Measurements from ENCODE around the gene MON2. TPM values are rescaled to one million over a fixed set of nuclear protein-coding genes. Genes with fewer than 3 reads are reported as not detected.
A peak's percentile ranks its signal among the peaks of the same experiment; 100 is the strongest.

The MON2 gene
- total and polyA plus RNA-seq, 2 of the 13 experiments (the other 11 are each of a cell fraction or from before 2014, with no cell fraction given), result 10.5 to 24.8 TPM

DNA sequence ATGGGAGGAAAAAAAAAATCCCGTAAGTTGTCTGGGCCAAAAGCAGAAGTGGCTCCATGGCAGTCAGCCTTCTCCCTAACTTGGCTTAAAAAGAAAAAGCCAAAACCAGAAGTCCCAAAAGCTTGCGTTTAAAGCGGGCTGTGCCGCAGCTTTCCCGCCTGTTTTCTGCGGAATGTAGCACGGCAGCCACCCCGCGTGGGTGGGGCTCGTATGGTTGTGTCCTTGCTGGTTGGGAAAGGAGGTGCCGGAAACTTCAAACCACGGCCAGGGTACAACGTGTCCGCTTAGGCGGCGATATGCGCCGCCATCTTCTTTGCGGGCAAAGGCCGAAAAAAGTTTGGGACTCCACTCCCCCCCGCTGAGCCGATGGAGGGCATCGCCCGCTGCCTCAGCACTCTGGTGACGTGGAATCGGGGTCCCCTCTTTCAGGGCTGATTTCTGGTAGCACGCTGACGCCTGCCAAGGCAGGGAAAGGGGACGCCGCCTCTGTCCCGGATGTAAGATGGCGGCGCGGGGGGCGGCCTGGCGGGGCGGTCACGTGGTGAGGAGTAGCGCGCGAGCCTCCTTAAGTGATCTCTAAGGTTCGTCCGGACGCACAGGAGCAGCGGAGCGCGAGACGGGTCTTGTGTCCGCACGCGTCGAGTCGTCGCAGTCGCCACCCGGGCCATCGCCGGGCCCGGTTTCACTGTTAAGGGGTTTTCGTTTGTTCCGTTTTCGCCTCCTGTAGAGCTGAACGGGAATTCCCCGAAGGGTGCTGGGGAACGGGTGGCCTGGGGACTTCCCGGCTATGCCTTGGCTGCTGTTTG lies 135.8 kb downstream of the MON2 start (continued):
- TF ChIP-seq, protein P1, sequence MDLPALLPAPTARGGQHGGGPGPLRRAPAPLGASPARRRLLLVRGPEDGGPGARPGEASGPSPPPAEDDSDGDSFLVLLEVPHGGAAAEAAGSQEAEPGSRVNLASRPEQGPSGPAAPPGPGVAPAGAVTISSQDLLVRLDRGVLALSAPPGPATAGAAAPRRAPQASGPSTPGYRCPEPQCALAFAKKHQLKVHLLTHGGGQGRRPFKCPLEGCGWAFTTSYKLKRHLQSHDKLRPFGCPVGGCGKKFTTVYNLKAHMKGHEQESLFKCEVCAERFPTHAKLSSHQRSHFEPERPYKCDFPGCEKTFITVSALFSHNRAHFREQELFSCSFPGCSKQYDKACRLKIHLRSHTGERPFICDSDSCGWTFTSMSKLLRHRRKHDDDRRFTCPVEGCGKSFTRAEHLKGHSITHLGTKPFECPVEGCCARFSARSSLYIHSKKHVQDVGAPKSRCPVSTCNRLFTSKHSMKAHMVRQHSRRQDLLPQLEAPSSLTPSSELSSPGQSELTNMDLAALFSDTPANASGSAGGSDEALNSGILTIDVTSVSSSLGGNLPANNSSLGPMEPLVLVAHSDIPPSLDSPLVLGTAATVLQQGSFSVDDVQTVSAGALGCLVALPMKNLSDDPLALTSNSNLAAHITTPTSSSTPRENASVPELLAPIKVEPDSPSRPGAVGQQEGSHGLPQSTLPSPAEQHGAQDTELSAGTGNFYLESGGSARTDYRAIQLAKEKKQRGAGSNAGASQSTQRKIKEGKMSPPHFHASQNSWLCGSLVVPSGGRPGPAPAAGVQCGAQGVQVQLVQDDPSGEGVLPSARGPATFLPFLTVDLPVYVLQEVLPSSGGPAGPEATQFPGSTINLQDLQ (CRISPR knock-in tag; IDR thresholded peaks at IDR 0.05), result peak; percentile 13; the same call in 1 of the 2 replicates
- TF ChIP-seq, protein P2, sequence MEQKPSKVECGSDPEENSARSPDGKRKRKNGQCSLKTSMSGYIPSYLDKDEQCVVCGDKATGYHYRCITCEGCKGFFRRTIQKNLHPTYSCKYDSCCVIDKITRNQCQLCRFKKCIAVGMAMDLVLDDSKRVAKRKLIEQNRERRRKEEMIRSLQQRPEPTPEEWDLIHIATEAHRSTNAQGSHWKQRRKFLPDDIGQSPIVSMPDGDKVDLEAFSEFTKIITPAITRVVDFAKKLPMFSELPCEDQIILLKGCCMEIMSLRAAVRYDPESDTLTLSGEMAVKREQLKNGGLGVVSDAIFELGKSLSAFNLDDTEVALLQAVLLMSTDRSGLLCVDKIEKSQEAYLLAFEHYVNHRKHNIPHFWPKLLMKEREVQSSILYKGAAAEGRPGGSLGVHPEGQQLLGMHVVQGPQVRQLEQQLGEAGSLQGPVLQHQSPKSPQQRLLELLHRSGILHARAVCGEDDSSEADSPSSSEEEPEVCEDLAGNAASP (CRISPR knock-in tag; IDR thresholded peaks at IDR 0.05; ENCODE audit: borderline replicate concordance), result peak; percentile 28; the same call in 1 of the 2 replicates
- TF ChIP-seq YY1 (IDR thresholded peaks at IDR 0.05; ENCODE audit: insufficient read depth, insufficient replicate concordance, low read depth, low read length) (peak; percentile 96), YEATS2 (CRISPR knock-in tag; IDR thresholded peaks at IDR 0.05; ENCODE audit: borderline replicate concordance) (peak; percentile 83), SIX4 (CRISPR knock-in tag; IDR thresholded peaks at IDR 0.05) (no peak), THAP11 (CRISPR knock-in tag; IDR thresholded peaks at IDR 0.05) (peak; percentile 77), ATRX (CRISPR knock-in tag; IDR thresholded peaks at IDR 0.05; ENCODE audit: borderline replicate concordance) (no peak), ARHGAP35 (CRISPR knock-in tag; IDR thresholded peaks at IDR 0.05; ENCODE audit: borderline replicate concordance) (peak; percentile 51; the same call in 1 of the 2 replicates), ZNF121 (CRISPR knock-in tag; IDR thresholded peaks at IDR 0.05) (0 out of 2 replicates have a peak, but pooled peaks have one; percentile 9), SETDB1 (CRISPR knock-in tag; IDR thresholded peaks at IDR 0.05; ENCODE audit: borderline replicate concordance) (0 out of 2 replicates have a peak, but pooled peaks have one; percentile 22), ZNF205 (CRISPR knock-in tag; IDR thresholded peaks at IDR 0.05) (peak; percentile 67; the same call in 1 of the 2 replicates), ELF1 (CRISPR knock-in tag; IDR thresholded peaks at IDR 0.05) (peak; percentile 68), SPEN (CRISPR knock-in tag; IDR thresholded peaks at IDR 0.05; ENCODE audit: low read depth) (peak; percentile 48), SNAI1 (CRISPR knock-in tag; IDR thresholded peaks at IDR 0.05; ENCODE audit: borderline replicate concordance) (no peak), SRY (CRISPR knock-in tag; IDR thresholded peaks at IDR 0.05) (peak; percentile 22; the same call in 1 of the 2 replicates), ZNF607 (CRISPR knock-in tag; IDR thresholded peaks at IDR 0.05; ENCODE audit: borderline replicate concordance) (peak; percentile 55), ERF (CRISPR knock-in tag; IDR thresholded peaks at IDR 0.05) (peak; percentile 71; the same call in 1 of the 2 replicates)
- TF ChIP-seq, protein P3, sequence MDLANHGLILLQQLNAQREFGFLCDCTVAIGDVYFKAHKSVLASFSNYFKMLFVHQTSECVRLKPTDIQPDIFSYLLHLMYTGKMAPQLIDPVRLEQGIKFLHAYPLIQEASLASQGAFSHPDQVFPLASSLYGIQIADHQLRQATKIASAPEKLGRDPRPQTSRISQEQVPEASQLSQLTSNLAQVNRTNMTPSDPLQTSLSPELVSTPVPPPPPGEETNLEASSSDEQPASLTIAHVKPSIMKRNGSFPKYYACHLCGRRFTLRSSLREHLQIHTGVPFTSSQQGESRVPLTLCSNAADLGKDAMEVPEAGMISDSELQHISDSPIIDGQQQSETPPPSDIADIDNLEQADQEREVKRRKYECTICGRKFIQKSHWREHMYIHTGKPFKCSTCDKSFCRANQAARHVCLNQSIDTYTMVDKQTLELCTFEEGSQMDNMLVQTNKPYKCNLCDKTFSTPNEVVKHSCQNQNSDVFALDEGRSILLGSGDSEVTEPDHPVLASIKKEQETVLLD (CRISPR knock-in tag; IDR thresholded peaks at IDR 0.05; ENCODE audit: low read depth), result no peak
- TF ChIP-seq, protein P4, sequence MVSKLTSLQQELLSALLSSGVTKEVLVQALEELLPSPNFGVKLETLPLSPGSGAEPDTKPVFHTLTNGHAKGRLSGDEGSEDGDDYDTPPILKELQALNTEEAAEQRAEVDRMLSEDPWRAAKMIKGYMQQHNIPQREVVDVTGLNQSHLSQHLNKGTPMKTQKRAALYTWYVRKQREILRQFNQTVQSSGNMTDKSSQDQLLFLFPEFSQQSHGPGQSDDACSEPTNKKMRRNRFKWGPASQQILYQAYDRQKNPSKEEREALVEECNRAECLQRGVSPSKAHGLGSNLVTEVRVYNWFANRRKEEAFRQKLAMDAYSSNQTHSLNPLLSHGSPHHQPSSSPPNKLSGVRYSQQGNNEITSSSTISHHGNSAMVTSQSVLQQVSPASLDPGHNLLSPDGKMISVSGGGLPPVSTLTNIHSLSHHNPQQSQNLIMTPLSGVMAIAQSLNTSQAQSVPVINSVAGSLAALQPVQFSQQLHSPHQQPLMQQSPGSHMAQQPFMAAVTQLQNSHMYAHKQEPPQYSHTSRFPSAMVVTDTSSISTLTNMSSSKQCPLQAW (CRISPR knock-in tag; IDR thresholded peaks at IDR 0.05), result no peak; the same call in none of the 2 replicates
- TF ChIP-seq, protein P5, sequence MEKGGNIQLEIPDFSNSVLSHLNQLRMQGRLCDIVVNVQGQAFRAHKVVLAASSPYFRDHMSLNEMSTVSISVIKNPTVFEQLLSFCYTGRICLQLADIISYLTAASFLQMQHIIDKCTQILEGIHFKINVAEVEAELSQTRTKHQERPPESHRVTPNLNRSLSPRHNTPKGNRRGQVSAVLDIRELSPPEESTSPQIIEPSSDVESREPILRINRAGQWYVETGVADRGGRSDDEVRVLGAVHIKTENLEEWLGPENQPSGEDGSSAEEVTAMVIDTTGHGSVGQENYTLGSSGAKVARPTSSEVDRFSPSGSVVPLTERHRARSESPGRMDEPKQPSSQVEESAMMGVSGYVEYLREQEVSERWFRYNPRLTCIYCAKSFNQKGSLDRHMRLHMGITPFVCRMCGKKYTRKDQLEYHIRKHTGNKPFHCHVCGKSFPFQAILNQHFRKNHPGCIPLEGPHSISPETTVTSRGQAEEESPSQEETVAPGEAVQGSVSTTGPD (CRISPR knock-in tag; IDR thresholded peaks at IDR 0.05), result peak; percentile 19; the same call in 1 of the 2 replicates
